Fibroblast of skin of right biceps (primary cell): ENCODE data around the gene RXRA.

Source experiments
- DNase-seq: peaks from one replicate; pipeline ENCODE4 v3.0.0-alpha.2; 2013

The RXRA gene

DNA sequence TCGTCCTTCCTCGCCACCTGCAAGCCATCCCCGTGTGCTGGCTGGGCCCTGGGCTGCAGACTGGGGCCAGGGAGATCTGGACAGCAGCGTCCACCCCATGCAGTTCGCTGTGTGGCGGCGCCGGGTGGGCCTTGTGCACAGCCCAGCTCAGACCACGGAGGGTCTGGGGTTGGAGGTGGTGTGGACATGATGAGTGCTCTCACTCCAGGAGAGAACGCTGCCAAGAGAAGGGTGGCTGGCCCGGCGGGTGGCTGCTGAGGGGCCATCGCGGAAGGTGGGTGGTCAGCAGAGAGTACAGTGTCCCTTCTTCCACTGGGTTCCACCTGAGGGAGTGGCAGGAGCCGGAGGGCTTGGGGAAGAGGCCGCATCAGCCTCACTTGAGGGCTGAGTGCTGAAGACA, 44.4 kb downstream of the RXRA start:
- no peak for DNase-seq

DNA sequence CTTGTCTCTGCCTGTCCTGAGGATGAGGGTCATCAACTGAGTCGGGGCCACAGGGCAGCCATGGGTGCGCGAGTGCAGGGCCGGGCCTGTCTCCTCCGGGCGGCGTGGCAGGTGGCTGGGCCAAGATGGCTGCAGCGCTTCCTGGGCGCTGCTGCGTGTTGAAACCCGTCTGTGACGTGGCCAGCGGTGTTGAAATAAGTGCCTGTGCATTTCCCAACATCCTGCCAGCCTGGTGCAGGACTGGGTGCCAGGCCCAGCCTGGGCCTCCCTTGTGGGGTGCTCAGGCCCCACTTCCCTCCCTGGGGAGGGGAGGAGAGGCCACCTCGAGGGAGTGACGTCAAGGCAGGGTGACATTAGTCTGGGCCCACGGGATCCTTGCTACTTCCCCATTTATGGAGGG, 45.5 kb downstream of the RXRA start:
- no peak for DNase-seq

DNA sequence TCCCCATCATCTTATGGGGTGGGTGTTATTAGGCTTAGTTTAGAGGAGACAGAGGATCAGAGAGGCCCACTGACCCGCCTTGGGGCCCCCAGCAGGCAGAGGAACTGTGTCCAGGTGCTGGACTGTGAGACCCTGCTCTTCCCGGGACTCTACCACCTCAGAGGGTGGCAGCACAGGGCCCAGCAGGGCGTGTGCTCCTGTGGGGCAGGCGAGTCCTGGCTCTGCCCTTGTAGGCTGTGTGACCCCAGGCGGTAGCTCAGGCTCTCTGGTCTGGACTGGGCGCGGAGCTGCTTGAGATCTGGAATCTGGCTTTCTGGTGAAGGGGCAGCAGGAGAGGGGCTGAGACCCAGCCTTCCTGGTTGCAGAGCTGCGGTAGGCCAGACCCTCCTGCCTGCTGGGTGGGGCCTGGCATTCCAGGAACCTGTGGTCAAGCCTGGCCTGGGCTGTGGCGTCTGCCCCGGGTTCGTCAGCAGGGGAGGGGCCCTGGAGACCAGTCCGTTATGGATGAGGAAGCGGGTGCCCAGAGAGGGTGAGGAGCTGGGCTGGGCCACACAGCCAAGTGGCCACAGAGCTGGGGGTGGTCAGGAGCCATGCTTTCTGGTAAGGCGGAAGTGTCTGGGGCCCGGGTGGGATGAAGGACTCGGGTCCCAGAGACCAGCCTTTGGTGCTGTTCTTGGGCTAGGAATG, 46.5 kb downstream of the RXRA start:
- no peak for DNase-seq

DNA sequence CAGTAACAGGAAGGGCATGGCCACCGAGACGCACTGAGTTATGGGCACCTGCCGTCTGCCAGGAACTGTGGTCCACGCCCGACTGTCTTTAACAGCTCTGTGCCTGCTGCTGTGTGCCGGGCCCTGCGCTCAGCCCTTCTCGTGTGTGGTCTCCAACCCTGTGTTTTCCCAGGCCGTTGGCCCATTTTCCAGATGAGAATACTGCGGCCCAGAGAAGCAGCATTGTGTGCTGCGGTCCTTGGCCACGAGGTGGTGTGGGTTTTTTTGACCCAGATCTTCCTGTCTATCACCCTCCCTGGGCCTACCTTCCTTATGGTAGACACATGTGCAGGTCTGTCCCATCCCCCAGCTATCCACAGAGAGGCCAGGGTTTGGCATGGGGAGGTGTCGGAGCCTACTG, 47.0 kb downstream of the RXRA start:
- DNase-seq = no peak

DNA sequence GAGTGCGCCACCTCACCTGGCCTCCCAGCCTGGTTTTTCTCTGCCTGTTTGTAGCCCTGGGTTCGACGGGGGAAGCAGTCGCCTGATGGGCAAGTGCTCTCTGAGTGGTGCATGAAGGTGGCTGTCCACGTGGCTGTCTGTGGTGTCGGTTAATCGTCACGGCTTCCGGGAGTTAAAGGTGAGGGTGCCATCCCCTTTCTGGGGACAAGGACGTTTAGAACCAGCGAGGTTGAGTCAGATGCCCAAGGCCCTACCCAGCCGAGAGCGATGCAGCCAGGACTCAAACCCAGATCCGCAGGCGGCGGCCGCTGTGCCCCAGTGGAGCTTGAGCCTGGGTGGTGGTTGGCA, 47.7 kb downstream of the RXRA start:
- no peak for DNase-seq

DNA sequence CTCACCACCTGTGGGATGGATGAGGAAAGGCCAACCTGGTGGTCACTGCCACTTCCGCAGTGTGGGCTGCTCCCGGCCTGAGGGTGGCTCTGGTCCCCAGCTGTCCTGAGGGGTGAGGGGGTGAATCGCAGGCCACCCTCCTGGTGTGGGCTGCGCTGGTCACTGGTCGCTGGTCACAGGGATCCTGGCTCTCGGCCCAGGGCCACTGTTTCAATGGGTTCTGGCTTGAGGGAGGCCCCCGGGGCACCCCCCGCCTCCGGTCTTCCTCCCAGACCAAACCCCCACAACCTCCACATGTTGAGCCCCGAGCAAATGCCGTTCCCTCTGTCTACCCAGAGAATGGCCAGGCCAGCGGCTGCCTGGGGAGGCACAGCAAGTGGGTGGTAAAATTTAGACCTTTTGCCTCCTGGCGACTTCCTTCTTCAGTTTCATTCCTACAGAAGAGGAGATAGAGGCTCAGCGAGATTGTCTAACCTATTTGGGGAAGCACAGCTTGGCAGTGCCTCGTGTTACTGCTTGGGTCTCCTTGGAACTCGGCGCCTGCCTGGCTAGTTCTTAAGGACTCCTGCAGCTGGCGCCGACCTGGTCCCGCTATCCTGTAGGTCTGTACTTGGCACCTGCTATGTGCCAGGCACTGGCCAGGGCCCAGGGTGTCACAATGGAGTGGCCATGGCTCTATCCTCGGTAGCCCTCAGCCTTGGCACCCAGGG, 48.2 kb downstream of the RXRA start:
- no peak for DNase-seq

DNA sequence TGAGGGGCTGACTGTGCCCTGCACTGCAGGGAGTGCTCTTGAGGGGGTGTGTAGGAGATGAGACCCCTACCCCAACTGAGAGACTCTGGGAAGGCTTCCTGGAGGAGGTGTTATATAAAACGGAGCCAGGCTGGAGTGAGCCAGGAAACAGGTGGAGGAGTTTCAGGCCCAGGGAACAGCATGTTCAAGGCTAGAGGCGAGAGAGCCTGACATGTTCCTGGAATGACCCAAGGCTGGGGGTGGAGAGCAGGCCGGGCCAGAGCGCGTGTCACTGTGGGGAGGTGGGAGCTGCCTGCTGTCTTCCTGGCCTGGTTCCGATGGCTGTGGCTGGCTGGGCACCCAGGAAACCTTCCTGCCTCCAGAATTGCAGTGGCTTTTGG, 48.7 kb downstream of the RXRA start:
- peak; percentile 22 for DNase-seq

DNA sequence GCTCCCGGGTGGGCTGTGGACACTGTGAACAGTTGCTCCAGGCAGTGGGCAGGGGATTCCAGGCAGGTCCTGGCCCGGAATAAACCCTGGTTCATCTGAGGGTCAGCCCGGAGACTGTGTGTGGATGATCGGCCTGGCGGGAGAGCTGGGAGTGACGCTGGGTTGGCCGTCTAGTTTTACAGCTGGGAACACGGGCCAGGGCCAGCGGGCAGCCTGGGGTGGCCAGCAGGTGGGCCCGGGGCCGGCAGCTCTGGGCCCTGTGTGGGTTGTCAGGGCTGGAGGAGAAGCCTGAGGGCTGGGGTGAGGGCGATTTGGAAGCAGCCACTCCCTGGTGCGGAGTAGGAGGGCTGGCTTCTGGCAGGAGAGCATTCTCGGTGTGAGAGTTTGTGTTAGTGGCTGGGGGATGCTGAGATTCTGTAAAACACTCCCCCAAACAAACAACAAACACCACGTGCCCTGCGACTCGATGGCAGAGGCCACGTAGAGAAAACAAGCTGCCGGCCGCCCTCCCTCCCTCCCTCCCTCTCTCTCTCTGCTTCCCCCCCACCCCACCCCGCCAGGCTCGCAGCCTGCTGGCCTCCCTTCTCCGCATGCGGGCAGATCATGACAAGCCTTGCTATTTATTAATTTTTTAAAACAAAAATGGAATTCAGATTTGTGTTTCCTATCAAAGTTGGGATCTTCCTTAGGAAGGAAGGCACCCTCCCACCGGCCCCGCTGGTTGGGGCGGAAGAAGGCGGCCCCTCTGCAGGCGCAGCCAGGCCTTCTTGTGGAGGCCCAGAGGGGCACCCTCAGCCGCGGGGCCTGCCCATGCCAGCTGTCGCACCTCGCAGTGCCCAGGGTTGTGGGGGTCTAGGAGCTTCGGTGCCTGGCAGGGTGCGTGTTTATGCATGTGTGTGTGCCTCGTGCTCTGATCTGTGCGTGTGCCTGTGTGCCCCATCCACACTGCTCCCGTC, 49.5 kb downstream of the RXRA start:
- peak; percentile 27 for DNase-seq

DNA sequence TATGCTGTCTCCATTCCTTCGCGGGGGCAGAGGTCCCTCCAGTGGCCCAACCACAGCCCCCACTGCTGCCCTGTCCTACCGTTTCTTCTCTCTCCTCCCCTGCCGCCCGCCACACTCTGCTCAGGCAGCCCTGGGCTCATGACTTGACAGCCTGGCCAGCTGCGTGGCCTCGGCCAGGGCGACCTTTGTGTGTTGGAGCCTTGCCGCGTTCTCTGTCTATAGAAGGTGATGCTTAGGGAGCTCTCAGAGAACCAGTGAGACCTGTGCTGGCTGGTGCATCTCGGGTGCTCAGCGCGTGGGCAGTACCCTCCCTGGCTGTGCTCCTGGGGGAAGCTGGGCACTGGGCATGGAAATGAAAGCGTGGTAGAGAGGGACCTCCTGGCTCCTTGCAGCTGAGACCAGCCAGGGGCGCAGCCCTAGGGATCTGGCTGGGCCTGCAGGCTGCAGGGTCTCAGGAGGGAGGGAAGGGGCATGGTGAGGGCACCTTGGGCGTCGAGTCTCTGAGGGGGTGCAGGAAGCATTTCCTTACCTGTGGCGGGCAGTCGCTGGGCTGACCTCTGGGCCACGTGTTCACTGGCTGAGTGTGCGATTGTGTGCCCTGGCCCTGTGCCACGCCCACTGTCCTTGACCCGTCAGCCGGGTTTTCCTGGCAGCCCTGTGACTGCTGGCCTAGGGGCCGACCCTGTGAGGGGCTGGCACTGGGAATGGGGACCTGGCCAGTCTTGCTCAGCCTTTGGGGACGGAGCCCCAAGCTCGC, 50.3 kb downstream of the RXRA start:
- DNase-seq = no peak

DNA sequence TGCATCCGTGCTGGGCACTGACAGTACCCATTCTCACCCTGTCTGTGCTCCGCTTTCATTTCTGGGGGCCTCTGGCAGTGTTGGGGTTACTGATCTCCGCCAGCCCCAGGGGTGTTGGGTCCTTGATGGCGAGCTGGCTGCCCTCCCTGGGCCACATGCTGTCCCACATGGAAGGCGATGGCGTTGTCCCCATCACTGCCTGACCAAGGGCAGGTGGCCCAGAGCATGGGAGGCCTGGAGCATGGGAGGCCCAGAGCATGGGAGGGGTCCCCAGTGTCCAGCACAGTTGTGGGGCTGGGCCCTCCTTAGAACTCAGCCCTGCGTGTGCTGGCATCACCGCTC, 50.9 kb downstream of the RXRA start:
- DNase-seq = no peak

DNA sequence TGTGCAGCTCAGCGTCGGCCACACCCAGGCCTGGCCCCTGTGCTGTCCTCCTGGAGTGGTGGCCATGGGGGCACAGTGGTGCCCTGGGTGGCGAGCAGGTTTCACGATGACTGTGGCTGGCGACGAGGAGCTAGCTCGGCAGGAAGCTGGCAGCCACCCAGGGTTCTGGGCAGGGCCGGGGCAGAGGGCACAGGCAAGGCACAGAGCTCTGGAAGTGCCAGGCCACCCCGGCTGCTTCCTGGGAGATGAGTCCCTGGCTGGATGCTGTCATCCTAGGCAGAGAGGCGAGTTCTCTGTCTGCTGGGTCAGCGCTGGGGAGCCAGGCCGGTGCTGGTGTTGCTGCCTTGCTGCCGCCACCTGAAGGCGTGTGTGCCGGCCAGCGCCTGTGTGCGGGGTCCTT, 51.7 kb downstream of the RXRA start:
- DNase-seq = no peak

DNA sequence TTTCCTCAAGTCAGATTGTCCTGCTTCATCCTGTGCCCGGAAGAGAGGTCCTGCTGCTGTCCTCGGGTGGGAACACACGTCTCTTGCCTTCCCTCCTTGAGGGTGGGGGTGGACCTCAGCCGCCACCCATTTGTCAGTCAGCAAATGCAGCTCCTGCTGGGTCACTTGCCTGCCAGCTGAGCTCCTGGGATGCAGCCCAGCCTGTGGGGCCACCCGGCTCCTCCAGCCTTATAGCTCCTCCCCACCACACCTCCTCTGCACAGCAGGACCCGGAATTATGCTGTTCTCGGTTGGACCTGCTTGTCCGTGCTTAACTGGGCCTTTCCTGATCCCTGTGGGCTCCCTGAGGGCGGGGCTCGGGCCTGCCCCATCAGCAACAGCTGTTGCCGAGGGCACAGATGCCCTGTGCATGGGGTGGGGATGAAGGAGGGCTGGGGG, 52.7 kb downstream of the RXRA start:
- peak; percentile 44 for DNase-seq

DNA sequence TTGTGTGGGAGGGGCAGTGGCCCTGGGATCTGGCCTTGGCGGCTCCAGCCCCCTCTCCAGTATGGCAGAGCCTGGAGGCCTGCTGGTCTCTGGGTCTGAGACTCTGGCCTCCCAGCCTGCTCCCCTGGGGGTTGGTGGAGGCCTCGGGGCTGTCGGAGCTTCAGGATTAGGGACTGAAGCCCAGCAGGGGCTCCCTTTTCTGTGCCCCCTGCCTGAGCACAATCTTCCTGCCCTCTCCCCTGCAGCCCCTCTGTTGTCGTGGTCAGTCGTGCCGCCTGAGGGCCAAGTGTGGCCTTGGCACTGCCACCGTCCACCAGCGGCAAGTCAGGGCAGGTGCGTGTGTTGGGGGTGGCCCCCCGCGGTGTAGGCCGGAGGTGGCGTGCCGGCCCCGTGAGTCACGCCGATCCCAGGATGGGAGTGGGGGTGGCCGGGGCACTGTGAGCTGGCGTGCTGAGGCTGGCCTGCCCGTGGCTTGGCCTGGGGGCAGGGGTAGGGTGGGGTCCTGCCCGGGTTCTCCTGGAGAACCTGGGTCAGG, 53.6 kb downstream of the RXRA start:
- no peak for DNase-seq

DNA sequence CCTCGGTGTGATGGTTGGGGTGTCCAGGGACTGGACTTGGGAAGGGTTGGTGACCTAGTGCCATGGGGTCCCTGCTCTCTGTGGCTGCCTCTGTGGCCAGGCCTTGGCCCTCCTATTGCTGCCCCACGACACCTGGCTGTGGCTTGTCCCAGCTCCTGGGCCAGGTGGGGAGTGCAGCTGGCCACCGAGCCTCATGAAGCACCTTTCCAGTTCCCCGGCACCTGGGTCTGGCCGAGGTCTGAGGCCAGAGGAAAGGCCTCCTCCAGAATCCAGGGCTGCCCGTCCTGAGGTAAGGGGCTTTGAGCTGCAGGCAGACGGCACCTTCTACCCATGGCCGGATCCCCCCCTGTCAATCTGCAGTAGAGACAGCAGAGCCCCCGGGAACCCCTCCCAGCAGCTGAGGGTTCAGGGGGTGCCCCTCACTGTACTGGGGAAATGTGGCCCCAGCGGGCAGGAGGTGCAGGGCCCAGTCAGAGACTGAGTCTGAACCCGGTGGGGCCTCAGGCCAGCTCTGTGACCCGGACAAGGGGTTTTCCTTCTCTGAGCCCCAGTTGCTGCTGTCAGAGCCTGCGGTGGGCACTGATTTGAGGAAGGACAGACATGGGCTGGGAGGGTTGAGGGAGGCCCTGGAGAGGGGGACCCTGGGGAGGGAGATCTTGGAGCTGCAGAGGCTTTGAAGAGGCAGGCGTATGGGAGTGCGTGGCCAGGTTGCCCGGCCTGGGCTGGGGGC, 54.5 kb downstream of the RXRA start:
- no peak for DNase-seq

DNA sequence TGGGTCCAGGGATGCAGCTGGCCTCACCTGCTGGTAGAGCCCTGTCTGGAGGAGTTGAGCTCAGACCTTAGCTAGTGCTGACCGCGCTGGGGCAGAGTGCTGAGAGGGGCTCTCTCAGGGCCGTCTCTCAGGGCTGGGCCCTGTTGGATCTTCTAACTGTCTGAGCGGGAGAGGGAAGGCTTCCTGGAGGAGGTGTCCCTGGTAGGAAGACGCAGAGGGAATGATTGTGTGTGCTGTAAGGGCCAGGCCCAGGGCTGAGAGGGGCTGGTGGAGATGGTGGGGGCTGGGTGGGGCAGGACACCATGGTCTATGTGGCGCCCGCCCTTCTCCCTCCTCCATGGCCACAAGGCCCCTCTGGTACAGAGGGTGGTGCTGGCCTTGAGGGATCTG, 55.0 kb downstream of the RXRA start:
- no peak for DNase-seq

DNA sequence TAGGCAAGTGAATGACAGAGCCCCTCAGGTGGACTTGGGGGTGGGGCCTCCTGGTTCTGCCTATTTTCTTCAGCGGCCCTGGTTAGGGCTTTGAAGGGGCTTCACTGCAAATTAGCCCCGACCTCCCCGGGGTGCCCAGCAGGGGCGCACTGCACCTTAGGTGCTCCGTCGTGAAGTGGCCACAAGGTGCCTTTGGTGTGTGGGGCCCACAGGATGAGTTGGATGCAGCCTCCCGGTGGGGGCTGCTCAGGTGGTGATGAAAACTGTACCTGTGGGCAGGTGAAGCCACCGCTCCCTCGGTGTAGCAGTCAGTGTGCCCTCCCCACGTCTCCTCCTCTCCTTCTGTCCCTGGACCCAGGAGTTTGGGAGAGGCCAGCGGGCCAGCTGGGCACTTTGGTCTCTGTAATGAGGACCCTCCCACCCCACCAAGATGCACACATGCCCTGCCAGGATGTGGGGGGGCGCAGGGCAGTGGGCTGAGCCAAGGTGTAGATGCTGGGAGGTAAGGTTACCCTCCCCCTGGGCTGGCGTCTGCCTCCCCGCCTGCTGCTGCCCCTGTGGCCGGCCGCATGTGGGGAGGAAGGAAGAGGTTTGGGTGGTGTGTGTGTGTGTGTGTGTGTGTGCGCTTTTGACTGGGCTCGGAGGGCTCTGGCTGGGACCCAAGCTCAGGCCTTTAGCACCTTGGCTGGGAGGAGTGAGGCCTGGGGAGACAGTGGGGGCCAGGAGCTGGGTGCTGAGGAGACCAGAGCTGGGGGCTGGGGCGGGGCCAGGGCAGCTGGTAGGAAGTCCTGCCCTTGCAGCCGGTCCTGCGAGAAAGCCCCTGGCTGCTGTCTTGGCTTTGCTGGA, 55.6 kb downstream of the RXRA start:
- no peak for DNase-seq

DNA sequence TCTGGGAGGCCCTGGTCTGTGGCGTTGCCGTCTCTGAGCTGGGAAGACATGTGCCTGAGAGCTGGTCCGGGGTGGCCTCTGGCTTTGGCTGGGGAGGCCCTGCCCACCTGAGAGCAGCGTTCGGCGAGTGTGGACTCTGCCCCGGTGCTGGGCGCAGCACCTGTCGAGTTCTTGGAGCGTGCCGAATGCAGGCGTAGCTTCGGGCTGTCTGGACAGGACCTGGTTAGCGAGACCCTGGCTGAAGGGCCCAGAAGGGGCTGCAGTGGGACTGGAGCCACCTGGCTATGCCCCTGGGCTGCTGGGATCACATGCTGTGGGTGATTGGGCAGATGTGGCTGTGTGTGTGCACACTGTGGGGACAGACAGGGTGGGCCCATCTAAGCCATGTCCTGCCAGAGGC, 56.5 kb downstream of the RXRA start:
- no peak for DNase-seq

DNA sequence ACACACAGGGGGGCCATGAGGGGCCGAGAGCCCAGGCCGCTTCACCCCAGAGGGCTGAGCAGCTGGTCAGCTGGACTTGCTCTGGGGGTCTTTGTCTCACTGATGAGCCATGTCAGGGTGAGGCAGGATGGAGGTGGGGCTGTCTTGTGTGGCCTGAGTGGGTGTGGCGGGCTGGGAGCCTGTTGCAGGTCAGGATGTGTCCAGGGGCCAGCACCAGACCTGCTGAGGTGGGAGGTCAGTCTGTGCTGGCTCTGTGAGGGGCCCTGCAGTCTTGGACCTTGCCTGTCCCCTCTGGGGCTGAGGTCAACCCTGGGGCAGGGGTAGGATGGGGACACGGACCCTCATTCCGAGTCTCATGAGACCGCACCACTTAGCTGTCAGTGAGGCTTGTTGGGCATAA, 56.9 kb downstream of the RXRA start:
- no peak for DNase-seq

DNA sequence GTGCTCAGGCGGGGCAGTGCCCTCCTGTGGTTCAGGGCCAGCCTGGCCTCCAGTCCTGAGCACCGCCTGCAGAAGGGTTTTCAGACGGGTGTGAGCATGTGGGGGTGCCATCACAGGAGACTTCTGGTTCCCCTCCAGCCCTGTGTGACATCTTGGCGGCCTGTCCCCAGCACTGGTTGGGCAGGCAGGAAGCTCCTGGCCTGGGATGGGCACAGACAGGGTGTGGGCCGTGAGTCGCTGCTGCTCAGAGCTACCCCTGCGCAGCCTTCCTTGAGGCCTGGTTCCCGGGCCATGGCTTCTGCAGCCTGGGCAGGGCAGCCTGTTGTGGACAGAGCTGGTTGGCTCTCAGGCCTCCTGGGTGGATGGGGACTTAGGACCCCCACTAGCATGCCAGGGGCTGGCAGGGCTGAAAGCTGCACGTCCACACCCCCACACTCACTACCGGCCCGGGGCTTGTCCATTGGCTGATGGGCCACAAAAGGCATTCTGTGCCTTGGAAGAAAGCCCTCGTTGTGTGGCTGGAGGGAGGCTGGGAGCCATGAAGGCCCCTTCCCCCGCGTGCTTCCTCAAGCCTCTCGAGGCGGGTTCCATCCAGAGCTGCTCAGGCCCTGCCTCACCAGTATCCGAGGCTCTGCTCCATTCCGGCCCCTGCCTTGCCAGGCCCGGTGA, 58.7 kb downstream of the RXRA start:
- peak; percentile 27 for DNase-seq

DNA sequence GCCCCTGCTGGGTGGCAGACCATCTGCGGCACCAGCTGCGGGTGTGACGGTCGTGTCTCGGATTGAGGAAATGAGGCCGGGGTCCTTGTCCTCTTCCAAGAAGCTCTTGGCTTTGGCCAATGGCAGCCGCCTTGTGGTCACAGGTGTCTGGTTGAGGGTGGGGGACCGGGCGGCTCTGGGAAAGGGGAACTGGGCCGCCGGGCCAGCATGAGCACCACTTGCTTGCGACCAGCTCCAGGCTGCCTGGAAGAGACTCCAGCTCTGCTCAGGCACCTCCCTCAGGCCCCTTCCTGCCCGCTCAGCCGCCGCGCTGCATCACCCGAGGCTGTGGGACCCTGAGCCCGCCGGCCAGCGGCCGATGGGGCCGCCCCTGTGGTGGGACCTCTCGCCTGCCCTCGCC, 59.7 kb downstream of the RXRA start:
- DNase-seq = no peak
